Body of pancreas (tissue), 4 donors: ENCODE measurements around the gene DENND11.

Source experiments
- POLR2A ChIP-seq, 3 donors: fragments of 450-650 bp; IDR thresholded peaks; one replicate each; pipeline ENCODE4 v1.6.1; 2016; ENCODE audit warnings: antibody characterized with exemption in 3 of 3, mild to moderate bottlenecking in 2 of 3
- TF ChIP-seq, protein P1 (sequence below), 7 experiments: fragments of 450-650 bp in 4 of 7; fragments of 200-600 bp in 3 of 7; sonication (generic) in 3 of 7; IDR thresholded peaks; one replicate each; pipeline ENCODE4 v1.5.1; 2016 to 2019; ENCODE audit warnings: antibody characterized with exemption in 7 of 7

DNA sequence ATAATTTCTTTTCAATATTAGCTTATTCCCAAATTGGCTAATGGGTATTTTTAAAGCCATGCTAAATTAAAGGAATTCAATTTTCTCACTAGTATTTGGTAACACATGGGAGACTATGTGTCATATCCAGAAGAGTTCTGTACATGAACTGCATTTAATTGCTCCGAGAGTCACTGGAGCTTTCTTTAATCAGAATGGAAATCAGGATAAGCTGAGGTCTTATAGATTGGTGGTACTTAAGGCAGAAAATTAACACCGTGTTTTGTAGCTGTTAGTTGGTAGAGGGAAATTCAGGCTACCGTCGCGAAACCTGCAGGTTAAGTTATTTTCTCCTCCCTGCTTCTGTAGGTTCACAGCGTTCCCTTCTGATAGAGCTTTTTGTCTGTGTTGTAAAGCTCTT is 6.4 kb upstream of the DENND11 start, which contains the start of gene WEE2:
- TF ChIP-seq, protein P1, sequence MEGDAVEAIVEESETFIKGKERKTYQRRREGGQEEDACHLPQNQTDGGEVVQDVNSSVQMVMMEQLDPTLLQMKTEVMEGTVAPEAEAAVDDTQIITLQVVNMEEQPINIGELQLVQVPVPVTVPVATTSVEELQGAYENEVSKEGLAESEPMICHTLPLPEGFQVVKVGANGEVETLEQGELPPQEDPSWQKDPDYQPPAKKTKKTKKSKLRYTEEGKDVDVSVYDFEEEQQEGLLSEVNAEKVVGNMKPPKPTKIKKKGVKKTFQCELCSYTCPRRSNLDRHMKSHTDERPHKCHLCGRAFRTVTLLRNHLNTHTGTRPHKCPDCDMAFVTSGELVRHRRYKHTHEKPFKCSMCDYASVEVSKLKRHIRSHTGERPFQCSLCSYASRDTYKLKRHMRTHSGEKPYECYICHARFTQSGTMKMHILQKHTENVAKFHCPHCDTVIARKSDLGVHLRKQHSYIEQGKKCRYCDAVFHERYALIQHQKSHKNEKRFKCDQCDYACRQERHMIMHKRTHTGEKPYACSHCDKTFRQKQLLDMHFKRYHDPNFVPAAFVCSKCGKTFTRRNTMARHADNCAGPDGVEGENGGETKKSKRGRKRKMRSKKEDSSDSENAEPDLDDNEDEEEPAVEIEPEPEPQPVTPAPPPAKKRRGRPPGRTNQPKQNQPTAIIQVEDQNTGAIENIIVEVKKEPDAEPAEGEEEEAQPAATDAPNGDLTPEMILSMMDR (IDR thresholded peaks at IDR 0.05) = no peak
- no peak for TF ChIP-seq POLR2A (IDR thresholded peaks at IDR 0.05)
